Cardiac muscle cell (in vitro differentiated cells and primary cell): ENCODE results near the gene BICD1. TPM values are rescaled to one million over a fixed set of nuclear protein-coding genes. Genes with fewer than 3 reads are reported as not detected.
A peak's percentile ranks its signal among the peaks of the same experiment; 100 is the strongest.

ENCODE experiments used
- DNase-seq, 2 donors: peaks; one replicate each; pipeline versions ENCODE4 v3.0.0 to v3.0.0-alpha.2; 2010 to 2017; ENCODE audit warnings: low read depth in 1 of 2, low spot score in 1 of 2
- H3K27ac ChIP-seq: fragments of 200-600 bp; sonication (generic); 2 replicates; pipeline ENCODE4 v1.5.1; 2016
- H3K27me3 ChIP-seq: fragments of 200-600 bp; sonication (generic); 2 replicates; pipeline ENCODE4 v1.6.0; 2016; ENCODE audit warnings: control low read depth
- H3K36me3 ChIP-seq: fragments of 200-600 bp; sonication (generic); 2 replicates; pipeline ENCODE4 v1.5.1; 2016; ENCODE audit warnings: control low read depth
- H3K4me1 ChIP-seq: fragments of 200-600 bp; sonication (generic); 2 replicates; pipeline ENCODE4 v1.8.1; 2017; ENCODE audit warnings: low read depth, mild to moderate bottlenecking, mixed run types
- H3K4me3 ChIP-seq: fragments of 200-600 bp; sonication (generic); 2 replicates; pipeline ENCODE4 v1.5.1; 2016; ENCODE audit warnings: mild to moderate bottlenecking
- H3K9me3 ChIP-seq: fragments of 200-600 bp; sonication (generic); 2 replicates; pipeline ENCODE4 v1.5.1; 2017; ENCODE audit warnings: low read depth, mild to moderate bottlenecking, control low read depth
- CTCF ChIP-seq: IDR thresholded peaks from 2 replicates; pipeline ENCODE4 v1.5.1; 2012; ENCODE audit warnings: low read depth, mild to moderate bottlenecking, low read length
- polyA plus RNA-seq: library from polyadenylated mRNA; unstranded; fragments of >200 nt; fragmentation: Nextera tagmentation; extraction: Ambion mirVana; gene quantifications from 2 replicates; pipeline ENCODE4 v1.2.1, GENCODE V29; 2016
- total RNA-seq: library from RNA; depleted of rRNA; stranded (reverse); fragments of >200 nt; gene quantifications from 2 replicates; pipeline ENCODE4 v1.2.3, GENCODE V29; 2016

The BICD1 gene
- total and polyA plus RNA-seq, 2 experiments from 2014 or later: 13.3 to 16.6 TPM

- TF ChIP-seq CTCF: no peak
- no peak overlapping the region for H3K27ac ChIP-seq
Observed at GRCh38 chr12:32076941-32077340, 29.7 kb upstream of the BICD1 start.

GRCh38 chr12:32080435-32080834, 26.2 kb upstream of the BICD1 start:
- Histone ChIP-seq H3K27me3 (no peaks in the 10 kb centered on the region), H3K9me3 (no peaks in the 10 kb centered on the region), H3K4me3 (no peak overlapping the region), H3K27ac (no peak overlapping the region), H3K4me1 (peaks cover 7% of the 10 kb centered on the region), H3K36me3 (no peaks in the 10 kb centered on the region)
- DNase-seq: peak in 1 of 2 donors; percentile 22
- no peak for TF ChIP-seq CTCF

More at GRCh38 chr12:32076941-32077340, 29.7 kb upstream of the BICD1 start:
- Histone ChIP-seq H3K27me3 (no peaks in the 10 kb centered on the region), H3K9me3 (no peaks in the 10 kb centered on the region), H3K4me3 (no peak overlapping the region), H3K36me3 (no peaks in the 10 kb centered on the region), H3K4me1 (peaks cover 7% of the 10 kb centered on the region)
- DNase-seq: no peak

GRCh38 chr12:32083489-32083888, 23.2 kb upstream of the BICD1 start:
- Histone ChIP-seq H3K4me1 (peaks cover 7% of the 10 kb centered on the region), H3K9me3 (no peaks in the 10 kb centered on the region), H3K27ac (no peak overlapping the region), H3K36me3 (no peaks in the 10 kb centered on the region), H3K4me3 (no peak overlapping the region), H3K27me3 (no peaks in the 10 kb centered on the region)
- DNase-seq: peak in 1 of 2 donors; percentile 78
- no peak for TF ChIP-seq CTCF

GRCh38 chr12:32084017-32084688, 22.5 kb upstream of the BICD1 start:
- Histone ChIP-seq H3K4me1 (peaks cover 7% of the 10 kb centered on the region), H3K27ac (no peak overlapping the region), H3K9me3 (no peaks in the 10 kb centered on the region), H3K27me3 (no peaks in the 10 kb centered on the region), H3K36me3 (no peaks in the 10 kb centered on the region), H3K4me3 (no peak overlapping the region)
- no peak for DNase-seq
- no peak for TF ChIP-seq CTCF

- no peak overlapping the region for H3K27ac ChIP-seq
- no peaks in the 10 kb centered on the region for H3K9me3 ChIP-seq
- H3K36me3 ChIP-seq: no peaks in the 10 kb centered on the region
- H3K4me3 ChIP-seq: no peak overlapping the region
- DNase-seq: no peak
- H3K27me3 ChIP-seq: no peaks in the 10 kb centered on the region
- peaks cover 8% of the 10 kb centered on the region for H3K4me1 ChIP-seq
- no peak for TF ChIP-seq CTCF
Observed at GRCh38 chr12:32084753-32085152, 21.9 kb upstream of the BICD1 start.

- Histone ChIP-seq H3K36me3 (no peaks in the 10 kb centered on the region), H3K27ac (no peak overlapping the region), H3K4me3 (no peak overlapping the region), H3K4me1 (peaks cover 3% of the 10 kb centered on the region), H3K27me3 (no peaks in the 10 kb centered on the region), H3K9me3 (no peaks in the 10 kb centered on the region)
- DNase-seq: no peak
- TF ChIP-seq CTCF: no peak
Observed at GRCh38 chr12:32087306-32087705, 19.3 kb upstream of the BICD1 start.
